C4-2B (cell line): ENCODE data around the gene COMTD1.

Experiments used
- H3K27ac ChIP-seq: fragments of 450-650 bp; 2 replicates; pipeline ENCODE4 v1.5.1; 2017
- CTCF ChIP-seq: fragments of 450-650 bp; conservative IDR thresholded peaks from 2 replicates; pipeline ENCODE4 v1.5.1; 2017; ENCODE audit warnings: mild to moderate bottlenecking
- ZFX ChIP-seq: fragments of 450-650 bp; IDR thresholded peaks from 2 replicates; pipeline ENCODE4 v1.6.1; 2017

The COMTD1 gene

GRCh38 chr10:75236178-75236825 lies 545 bp upstream of the COMTD1 start:
- peak overlapping the region; percentile 97 for H3K27ac ChIP-seq
- TF ChIP-seq CTCF (peak; percentile 58), ZFX (no peak)

GRCh38 chr10:75234683-75235374 lies 928 bp downstream of the COMTD1 start:
- TF ChIP-seq ZFX = peak; percentile 63
- TF ChIP-seq CTCF = no peak
- H3K27ac ChIP-seq = peak overlapping the region; percentile 97

- H3K27ac ChIP-seq = peak overlapping the region; percentile 97
Observed at GRCh38 chr10:75234017-75234682, 1.6 kb downstream of the COMTD1 start.

GRCh38 chr10:75233444-75234016 lies 2.2 kb downstream of the COMTD1 start:
- TF ChIP-seq CTCF (no peak), ZFX (no peak)
- H3K27ac ChIP-seq = peak overlapping the region; percentile 97

More at GRCh38 chr10:75234017-75234682, 1.6 kb downstream of the COMTD1 start:
- TF ChIP-seq CTCF (no peak), ZFX (no peak)

GRCh38 chr10:75231672-75232581 lies 3.8 kb downstream of the COMTD1 start:
- no peak for TF ChIP-seq CTCF
- no peak for TF ChIP-seq ZFX
- H3K27ac ChIP-seq = peak overlapping the region; percentile 97

GRCh38 chr10:75230600-75231038 lies 5.1 kb downstream of the COMTD1 start:
- H3K27ac ChIP-seq = no peak overlapping the region
- TF ChIP-seq CTCF (peak; percentile 97), ZFX (no peak)
